ENCODE measurements around the gene ELF1. TPM values are rescaled to one million over a fixed set of nuclear protein-coding genes. Genes with fewer than 3 reads are reported as not detected.
A peak's percentile ranks its signal among the peaks of the same experiment; 100 is the strongest.

The ELF1 gene
- total RNA-seq, 2 donors from 2014 or later = 108 to 123 TPM

DNA sequence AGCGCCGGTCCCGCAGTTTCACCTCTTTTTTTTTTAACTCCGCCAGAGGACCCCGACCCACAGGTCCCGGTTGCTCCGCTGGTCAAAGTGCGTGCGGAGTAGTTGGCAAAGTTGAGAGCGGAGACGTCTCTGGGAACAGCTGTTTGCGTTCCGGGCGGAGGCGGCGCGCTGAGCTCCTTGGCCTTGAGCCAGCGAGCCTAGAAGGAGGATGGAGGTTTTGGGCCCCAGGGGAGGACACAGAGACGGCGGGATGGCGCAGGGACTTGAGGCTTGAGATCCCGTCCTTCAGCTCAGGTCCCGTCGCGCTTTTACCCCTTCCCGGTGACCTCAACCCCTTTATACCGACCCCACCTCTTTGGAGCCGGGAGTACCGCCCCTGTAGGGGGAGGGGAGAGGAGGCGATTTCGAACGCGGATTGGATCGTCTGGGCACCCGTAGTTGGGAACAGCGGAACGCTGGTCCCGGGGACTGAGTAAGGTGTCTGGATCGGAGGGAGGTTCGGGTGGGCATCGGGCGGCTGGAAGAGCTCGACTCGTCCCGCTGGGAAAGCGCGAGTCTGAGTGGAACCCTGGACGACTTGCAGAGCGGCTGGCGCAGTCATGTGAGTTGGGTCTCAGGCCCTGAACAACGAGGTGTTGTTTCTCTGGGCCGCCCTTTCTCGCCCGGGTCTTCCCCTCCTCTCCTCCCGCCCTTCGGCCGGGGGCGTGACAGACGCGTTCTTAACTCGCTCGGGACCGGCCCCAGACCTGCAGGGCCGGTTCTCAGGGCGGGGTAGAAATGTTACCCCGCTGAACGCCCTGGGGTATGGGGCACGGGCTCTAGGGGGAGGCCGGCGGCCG lies 42.2 kb upstream of the ELF1 start, which contains the start of gene WBP4:
Gene WBP4 (plus strand): TSS at position 435 of the 839 bp plus-strand sequence. CDS start 165 bp downstream, at position 600.
- Histone ChIP-seq H3K4me1 (replicated peaks) (peaks cover 11% of the 10 kb centered on the region), H3K36me3 (no peaks in the 10 kb centered on the region), H3K4me3 (peak within 1 kb of the TSS; percentile 77 to 82), H3K9me3 (no peaks in the 10 kb centered on the region), H3K27me3 (replicated peaks; ENCODE audit: insufficient read depth) (no peaks in the 10 kb centered on the region), H3K27ac (peak within 1 kb of the TSS; percentile 97 to 98)
- under 1% methylated on average over 71 of the region's 71 CpGs for WGBS
- peak; percentile 91 for TF ChIP-seq POLR2AphosphoS5 (IDR thresholded peaks at IDR 0.05)
- TF ChIP-seq POLR2A (IDR thresholded peaks at IDR 0.05) = peak; percentile 48
- TF ChIP-seq, protein P1, sequence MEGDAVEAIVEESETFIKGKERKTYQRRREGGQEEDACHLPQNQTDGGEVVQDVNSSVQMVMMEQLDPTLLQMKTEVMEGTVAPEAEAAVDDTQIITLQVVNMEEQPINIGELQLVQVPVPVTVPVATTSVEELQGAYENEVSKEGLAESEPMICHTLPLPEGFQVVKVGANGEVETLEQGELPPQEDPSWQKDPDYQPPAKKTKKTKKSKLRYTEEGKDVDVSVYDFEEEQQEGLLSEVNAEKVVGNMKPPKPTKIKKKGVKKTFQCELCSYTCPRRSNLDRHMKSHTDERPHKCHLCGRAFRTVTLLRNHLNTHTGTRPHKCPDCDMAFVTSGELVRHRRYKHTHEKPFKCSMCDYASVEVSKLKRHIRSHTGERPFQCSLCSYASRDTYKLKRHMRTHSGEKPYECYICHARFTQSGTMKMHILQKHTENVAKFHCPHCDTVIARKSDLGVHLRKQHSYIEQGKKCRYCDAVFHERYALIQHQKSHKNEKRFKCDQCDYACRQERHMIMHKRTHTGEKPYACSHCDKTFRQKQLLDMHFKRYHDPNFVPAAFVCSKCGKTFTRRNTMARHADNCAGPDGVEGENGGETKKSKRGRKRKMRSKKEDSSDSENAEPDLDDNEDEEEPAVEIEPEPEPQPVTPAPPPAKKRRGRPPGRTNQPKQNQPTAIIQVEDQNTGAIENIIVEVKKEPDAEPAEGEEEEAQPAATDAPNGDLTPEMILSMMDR (IDR thresholded peaks at IDR 0.05) = peak in 1 of 4 experiments; percentile 36
- peak; percentile 94 for DNase-seq (ENCODE audit: low spot score)
- intact Hi-C loops (cut with DNase I) = loop anchor here (5.0 to 10.0 kb wide), 3 partner anchors 181 to 594 kb away; partner anchors contain the start of gene NAA16

DNA sequence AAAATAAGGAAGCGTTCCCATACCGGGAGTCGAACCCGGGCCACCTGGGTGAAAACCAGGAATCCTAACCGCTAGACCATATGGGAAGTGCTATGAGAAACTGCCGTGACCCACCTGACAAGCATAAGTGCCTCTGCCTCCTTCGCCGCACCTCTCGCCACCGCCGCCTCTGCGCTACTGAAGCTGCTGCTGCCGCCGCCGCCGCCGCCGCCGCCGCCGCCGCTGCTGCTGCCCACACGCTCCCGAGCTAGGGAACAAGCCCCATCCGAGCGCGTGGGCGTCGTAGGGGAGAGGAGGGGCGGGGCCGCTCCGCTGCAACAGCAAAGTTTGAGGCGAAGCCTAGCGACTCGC lies 41.6 kb upstream of the ELF1 start:
- peak overlapping the region; percentile 97 to 98 for H3K27ac ChIP-seq
- H3K36me3 ChIP-seq = no peaks in the 10 kb centered on the region
- DNase-seq (ENCODE audit: low spot score) = peak; percentile 68
- 0% methylated on average over 15 of the region's 35 CpGs for WGBS
- peak overlapping the region; percentile 77 to 82 for H3K4me3 ChIP-seq
- peaks cover 11% of the 10 kb centered on the region for H3K4me1 ChIP-seq (replicated peaks)
- TF ChIP-seq POLR2A (IDR thresholded peaks at IDR 0.05) = peak; percentile 21
- no peak for TF ChIP-seq POLR2AphosphoS5 (IDR thresholded peaks at IDR 0.05)
- TF ChIP-seq, protein P1 (IDR thresholded peaks at IDR 0.05) = peak in 1 of 4 experiments; percentile 11
- H3K9me3 ChIP-seq = no peaks in the 10 kb centered on the region
- no peaks in the 10 kb centered on the region for H3K27me3 ChIP-seq (replicated peaks; ENCODE audit: insufficient read depth)
- intact Hi-C loops (cut with DNase I) = loop anchor here (5.0 to 10.0 kb wide), 3 partner anchors 182 to 594 kb away; partner anchors contain the start of gene NAA16

DNA sequence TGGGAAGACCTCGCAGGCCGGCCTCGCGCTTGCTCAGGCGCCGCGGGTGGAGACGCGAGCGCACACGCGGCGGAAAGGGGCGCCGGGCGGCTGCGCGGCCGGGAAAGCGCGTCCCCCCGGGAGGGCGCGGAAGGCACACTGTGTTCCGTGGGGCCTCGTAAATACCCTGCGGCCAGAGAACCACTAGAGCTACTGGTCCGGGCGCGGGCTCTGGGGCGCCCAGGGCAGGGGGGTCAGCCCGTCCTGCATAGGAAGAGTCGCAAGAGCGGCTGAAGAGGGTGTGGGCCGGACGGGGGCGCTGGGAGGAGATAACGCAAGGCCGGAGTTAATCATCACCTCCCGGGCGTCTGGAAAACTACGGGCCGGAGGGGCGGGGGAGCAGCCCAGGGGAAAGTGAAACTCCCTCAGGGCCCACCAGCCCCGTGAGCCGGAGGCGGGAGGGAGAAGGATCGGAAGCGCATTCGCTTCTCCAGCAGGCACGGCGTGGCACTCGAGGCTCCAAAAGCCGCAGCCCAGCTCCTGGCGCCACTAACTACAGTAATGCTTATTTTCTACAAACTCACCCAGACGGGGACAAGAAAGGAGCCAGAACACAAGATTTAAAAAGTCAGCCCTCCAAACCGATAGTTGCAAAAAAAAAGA lies 41.1 kb upstream of the ELF1 start:
- TF ChIP-seq, protein P1 (IDR thresholded peaks at IDR 0.05) = peak in 2 of 4 experiments; percentile 33 to 44
- TF ChIP-seq POLR2A (IDR thresholded peaks at IDR 0.05) = peak; percentile 62
- TF ChIP-seq POLR2AphosphoS5 (IDR thresholded peaks at IDR 0.05) = peak; percentile 56
- WGBS = 1% methylated on average over 52 of the region's 57 CpGs
- intact Hi-C loops (cut with DNase I) = loop anchor here (5.0 to 10.0 kb wide), 3 partner anchors 182 to 595 kb away; partner anchors contain the start of gene NAA16

DNA sequence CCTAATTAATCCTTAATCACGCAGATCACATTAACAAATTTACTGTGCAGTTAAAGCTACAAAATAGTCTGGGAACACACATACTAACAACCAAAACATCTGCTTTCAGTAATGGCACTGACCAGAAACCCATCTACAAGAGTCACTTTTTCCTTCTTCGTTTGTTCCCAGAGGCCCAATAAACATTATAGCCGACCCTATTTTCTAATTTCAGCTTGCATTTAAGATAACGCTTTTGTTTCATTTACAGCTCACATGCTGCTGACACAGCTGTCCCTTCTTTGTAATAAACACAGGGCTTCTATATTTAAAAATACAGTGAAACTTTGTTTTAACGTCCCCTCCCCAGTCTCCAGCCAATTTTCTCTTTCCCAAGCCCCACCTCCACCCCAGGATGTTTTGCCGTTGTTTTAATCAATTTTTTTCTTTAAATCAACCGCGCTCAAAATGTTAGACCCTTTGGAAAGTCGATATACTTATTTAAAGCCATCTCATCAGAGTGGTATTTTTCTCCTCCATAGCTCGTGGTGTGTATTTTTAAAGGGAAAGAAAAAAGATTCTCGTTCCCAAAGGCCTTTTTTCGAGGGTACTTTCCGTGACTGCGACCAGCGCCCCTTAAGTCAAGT lies 40.5 kb upstream of the ELF1 start:
- peaks cover 14% of the 10 kb centered on the region for H3K4me1 ChIP-seq (replicated peaks)
- H3K27ac ChIP-seq = peak overlapping the region; percentile 97 to 98
- whole genome bisulfite sequencing = under 1% methylated on average over 15 of the region's 15 CpGs
- H3K4me3 ChIP-seq = peak overlapping the region; percentile 77 to 82
- no peaks in the 10 kb centered on the region for H3K9me3 ChIP-seq
- intact Hi-C loops (cut with DNase I) = loop anchor here (5.0 to 10.0 kb wide), 5 partner anchors 137 to 595 kb away; partner anchors contain the start of gene NAA16
- no peaks in the 10 kb centered on the region for H3K36me3 ChIP-seq
- TF ChIP-seq, protein P1 (IDR thresholded peaks at IDR 0.05) = no peak
- TF ChIP-seq POLR2A (IDR thresholded peaks at IDR 0.05) (no peak), POLR2AphosphoS5 (IDR thresholded peaks at IDR 0.05) (no peak)
- H3K27me3 ChIP-seq (replicated peaks; ENCODE audit: insufficient read depth) = no peaks in the 10 kb centered on the region
- no peak for DNase-seq (ENCODE audit: low spot score)

More for the DNA sequence above, 41.1 kb upstream of the ELF1 start:
- Histone ChIP-seq H3K9me3 (no peaks in the 10 kb centered on the region), H3K27me3 (replicated peaks; ENCODE audit: insufficient read depth) (no peaks in the 10 kb centered on the region), H3K27ac (peak overlapping the region; percentile 97 to 98), H3K36me3 (no peaks in the 10 kb centered on the region), H3K4me1 (replicated peaks) (peaks cover 10% of the 10 kb centered on the region), H3K4me3 (peak overlapping the region; percentile 77 to 82)
- peak; percentile 83 for DNase-seq (ENCODE audit: low spot score)
